Mammary epithelial cell (primary cell): Measurements from ENCODE around the gene MAD1L1.
"Not testable (repeated sequence)": the region's sequence is repeated elsewhere in the genome, so short reads cannot be mapped to it uniquely, and the experiment has no call there.

Experiments
- EZH2 ChIP-seq: IDR thresholded peaks from 2 replicates; pipeline ENCODE4 v1.6.1; 2012; ENCODE audit warnings: low read length, inconsistent platforms, borderline replicate concordance
- TF ChIP-seq, protein P1 (sequence below), 2 donors: IDR thresholded peaks in 1 of 2; conservative IDR thresholded peaks in 1 of 2; 2 replicates each; pipeline ENCODE4 v1.5.1; 2011 to 2012; ENCODE audit warnings: inconsistent platforms in 2 of 2, low read length in 2 of 2, mild to moderate bottlenecking in 2 of 2, control low read depth in 1 of 2, low read depth in 1 of 2; ENCODE audit not compliant: insufficient read depth in 1 of 2; ENCODE audit errors: extremely low read depth in 1 of 2

DNA sequence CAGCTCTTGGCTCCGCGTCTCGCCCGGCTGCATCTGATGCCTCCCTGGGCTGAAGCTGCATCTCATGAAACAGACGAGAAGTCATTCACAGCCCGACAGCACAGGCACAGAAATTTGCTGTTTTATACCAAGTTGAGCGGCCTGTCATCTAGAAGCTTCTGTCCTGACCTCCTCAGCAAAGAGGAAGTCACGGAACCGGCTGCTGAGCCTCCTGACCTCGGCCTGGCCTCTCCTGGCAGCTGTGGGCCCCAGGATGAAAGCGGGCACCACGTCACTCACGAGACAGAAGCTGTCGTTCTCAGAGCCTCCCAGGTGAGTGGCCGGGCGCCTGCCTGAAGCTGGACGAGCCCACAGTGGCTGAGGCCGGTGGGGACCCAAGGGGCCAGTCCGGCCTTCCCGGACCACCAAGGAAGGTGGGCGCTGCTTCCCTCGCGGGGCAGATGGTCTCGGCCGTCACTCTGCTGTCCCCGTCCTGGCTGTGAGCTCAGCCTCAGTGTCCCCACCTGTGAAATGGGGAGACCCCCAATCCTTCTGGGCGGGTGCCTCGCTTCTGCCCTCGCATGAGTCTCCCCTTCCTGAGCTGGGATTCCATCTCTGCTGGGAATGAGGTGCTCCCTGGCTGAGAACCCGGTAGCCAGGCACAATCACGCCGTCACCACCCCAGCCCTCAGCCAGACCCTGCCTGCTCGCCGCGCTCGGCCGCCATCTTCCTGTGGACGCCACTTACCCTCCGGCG, 391.3 kb downstream of the MAD1L1 start:
- TF ChIP-seq, protein P1, sequence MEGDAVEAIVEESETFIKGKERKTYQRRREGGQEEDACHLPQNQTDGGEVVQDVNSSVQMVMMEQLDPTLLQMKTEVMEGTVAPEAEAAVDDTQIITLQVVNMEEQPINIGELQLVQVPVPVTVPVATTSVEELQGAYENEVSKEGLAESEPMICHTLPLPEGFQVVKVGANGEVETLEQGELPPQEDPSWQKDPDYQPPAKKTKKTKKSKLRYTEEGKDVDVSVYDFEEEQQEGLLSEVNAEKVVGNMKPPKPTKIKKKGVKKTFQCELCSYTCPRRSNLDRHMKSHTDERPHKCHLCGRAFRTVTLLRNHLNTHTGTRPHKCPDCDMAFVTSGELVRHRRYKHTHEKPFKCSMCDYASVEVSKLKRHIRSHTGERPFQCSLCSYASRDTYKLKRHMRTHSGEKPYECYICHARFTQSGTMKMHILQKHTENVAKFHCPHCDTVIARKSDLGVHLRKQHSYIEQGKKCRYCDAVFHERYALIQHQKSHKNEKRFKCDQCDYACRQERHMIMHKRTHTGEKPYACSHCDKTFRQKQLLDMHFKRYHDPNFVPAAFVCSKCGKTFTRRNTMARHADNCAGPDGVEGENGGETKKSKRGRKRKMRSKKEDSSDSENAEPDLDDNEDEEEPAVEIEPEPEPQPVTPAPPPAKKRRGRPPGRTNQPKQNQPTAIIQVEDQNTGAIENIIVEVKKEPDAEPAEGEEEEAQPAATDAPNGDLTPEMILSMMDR (conservative IDR thresholded peaks at IDR 0.05 in 1 of 2, IDR thresholded peaks at IDR 0.05 in 1 of 2; ENCODE audit: extremely low read depth in 1 of 2, insufficient read depth in 1 of 2, low read depth in 1 of 2, low read length in 2 of 2), result not testable (repeated sequence)
- TF ChIP-seq EZH2, result not testable (repeated sequence)
